Amygdala (tissue), 56 donors: ENCODE data around the gene PTPRN2.
"Not testable (repeated sequence)": the region's sequence is repeated elsewhere in the genome, so short reads cannot be mapped to it uniquely, and the experiment has no call there.

ENCODE experiments used
- DNase-seq, 56 donors: peaks; one replicate each; lab custom pipeline; 2025; lab: John Stamatoyannopoulos, UW

Gene PTPRN2

GRCh38 chr7:157505646-157506045, 1082.0 kb downstream of the PTPRN2 start:
- no peak for DNase-seq

GRCh38 chr7:157503229-157503628, 1084.4 kb downstream of the PTPRN2 start:
- no peak for DNase-seq

GRCh38 chr7:157502701-157503111, 1084.9 kb downstream of the PTPRN2 start:
- no peak for DNase-seq

DNA sequence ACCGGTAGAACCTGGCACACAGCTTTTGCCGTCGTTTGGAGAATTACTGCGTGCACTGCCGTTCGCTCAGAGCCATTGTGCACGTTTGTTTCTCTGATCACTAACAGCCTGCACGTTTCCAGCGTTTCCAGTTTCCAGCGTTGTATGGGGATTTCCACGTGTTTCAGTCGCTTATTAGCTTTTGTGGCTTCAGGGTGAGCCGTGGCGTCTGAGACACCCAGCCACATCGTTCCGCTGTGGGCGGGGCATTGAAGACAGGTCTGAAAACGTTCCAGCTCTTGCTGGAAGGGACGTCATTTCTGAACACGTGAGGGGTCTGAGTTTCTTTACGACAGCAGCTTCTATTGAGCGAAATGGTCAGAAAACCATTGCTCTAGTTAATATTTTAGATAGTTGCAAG, 1086.0 kb downstream of the PTPRN2 start:
- DNase-seq, result no peak

DNA sequence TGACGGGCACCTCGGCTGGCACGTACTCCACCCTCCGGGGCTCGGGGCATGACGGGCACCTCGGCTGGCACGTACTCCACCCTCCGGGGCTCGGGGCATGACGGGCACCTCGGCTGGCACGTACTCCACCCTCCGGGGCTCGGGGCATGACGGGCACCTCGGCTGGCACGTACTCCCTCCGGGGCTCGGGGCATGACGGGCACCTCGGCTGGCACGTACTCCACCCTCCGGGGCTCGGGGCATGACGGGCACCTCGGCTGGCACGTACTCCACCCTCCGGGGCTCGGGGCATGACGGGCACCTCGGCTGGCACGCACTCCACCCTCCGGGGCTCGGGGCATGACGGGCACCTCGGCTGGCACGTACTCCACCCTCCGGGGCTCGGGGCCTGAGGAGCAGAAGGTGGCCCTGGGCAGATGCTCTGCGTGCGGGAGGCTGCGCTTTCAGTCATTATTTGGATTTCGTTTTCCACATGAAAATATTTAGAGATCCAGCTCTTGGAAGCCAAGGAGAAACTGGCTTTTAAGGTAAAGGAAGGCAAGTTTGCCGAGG, 1086.6 kb downstream of the PTPRN2 start:
- not testable (repeated sequence) for DNase-seq

GRCh38 chr7:157500171-157500960, 1087.3 kb downstream of the PTPRN2 start:
- no peak for DNase-seq

GRCh38 chr7:157499835-157500153, 1087.8 kb downstream of the PTPRN2 start:
- DNase-seq, result no peak

GRCh38 chr7:157499121-157499834, 1088.3 kb downstream of the PTPRN2 start:
- no peak for DNase-seq

- DNase-seq, result no peak
Observed at GRCh38 chr7:157498657-157499056, 1089.0 kb downstream of the PTPRN2 start.

GRCh38 chr7:157497744-157498651, 1089.6 kb downstream of the PTPRN2 start:
- no peak for DNase-seq

DNA sequence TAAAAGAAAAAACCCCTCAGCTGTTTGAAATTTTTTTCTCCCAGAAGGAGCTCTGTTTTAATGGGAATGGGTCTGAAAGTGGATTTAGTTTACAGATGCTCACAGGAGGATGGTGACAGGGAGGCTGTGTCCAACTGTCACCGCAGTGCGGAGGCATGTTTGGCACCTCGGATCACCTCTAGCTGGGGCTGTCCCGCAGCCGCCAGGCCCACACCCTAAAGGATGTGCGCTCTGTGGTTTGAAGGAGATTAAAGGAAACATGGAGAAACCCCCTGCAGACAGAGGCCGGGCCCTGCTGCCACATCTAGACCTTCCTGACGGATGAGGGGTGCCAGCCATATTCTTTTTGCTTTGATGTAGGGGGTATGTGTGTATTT, 1090.3 kb downstream of the PTPRN2 start:
- DNase-seq, result no peak

DNA sequence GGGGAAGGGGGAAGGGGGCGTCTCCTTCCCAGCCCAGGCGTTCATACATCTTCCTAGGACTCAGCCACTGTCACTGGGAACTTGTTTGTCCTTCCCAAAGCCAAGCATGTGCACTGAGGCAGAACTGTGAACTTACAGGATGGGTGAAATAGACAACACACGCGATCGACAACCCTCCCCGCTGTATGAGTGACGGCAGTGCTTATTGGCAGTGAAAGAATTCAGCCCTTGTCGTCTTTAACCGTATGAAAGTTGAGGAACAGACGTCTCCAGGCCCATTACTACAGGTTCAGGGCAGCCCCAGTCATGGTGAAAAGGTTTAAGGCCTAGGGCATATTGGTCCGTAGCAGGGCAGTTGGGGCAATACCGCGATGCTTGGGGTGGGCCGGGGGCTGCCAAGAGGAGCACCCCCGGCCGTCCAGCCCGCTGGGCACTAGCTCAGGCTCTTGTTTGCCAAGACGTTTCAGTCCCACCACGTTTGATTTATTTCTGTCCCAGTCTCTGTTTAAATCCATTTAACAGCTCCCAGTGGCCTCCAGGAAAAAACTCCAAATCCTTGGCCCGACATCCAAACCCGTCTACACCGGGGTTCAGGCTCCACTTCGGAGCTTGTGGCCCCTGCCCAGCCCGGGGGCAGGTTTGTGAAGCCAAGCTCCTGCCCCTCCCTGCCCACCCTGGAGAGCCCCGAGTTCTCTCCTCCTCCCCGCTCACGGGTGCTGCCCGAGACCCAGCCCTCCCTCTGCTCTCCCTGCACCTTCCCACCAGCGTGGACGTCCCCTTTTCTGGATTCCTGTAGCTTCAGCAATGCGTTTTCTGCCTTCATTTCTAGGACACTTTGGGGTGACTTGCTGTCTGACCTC, 1091.0 kb downstream of the PTPRN2 start:
- DNase-seq, result no peak

- no peak for DNase-seq
Observed at GRCh38 chr7:157495594-157495993, 1092.0 kb downstream of the PTPRN2 start.

GRCh38 chr7:157495177-157495553, 1092.5 kb downstream of the PTPRN2 start:
- no peak for DNase-seq

GRCh38 chr7:157494506-157495176, 1093.0 kb downstream of the PTPRN2 start:
- no peak for DNase-seq

DNA sequence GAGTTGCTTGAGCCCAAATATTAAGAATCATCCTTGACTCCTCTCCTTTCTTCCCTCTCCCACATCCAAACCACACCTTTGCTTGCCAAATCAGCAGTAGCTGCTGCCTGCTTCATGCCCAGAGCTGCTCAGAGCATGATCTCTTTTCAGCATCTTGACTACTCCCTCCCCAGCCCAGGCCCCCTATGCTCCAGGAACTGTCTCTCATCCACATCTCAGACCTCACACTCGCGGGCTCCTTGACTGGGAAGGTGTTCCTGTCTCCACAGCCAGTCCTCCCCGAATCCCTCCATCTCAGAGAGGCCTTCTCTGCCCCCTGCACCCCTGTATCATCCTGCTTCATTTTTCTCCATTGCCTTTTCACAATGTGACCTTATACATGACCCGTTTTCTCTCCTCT, 1093.8 kb downstream of the PTPRN2 start:
- DNase-seq, result no peak

DNA sequence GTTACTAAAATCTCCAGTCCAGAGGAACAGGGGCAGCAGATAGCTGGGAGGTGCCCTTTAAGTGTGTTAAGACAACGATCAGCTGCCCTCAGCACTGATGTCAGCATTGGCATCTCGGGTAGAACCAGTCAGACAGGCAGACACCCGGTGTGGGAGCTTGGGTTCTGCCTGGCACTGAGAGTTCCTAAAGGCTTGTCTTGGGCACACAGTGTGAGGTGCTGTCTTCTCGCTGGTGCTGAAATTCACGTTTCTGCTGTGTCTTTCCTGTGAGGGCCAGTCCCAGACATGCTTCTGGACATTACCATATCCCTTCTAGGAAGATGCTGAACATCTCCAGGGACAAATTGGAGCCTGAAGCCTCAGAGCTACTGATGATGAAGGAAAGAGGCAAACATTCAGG, 1094.6 kb downstream of the PTPRN2 start:
- no peak for DNase-seq

DNA sequence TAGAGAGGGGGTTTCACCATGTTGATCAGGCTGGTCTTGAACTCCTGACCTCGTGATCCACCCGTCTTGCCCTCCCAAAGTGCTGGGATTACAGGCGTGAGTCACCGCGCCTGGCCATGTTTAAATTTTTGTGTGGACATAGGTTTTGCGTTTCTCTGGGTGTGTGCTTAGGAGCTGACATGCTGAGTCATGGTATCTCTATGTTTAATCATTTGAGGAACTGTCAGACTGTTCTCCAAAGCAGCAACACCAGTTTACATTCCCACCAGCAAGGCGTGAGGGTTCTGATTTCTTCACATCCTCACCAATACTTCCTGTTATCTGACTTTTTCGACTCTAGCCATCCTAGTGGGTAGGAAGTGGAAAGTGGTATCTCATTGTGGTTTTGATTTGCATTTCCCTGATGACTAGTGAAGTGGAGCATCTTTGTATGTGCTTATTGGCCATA, 1097.1 kb downstream of the PTPRN2 start:
- DNase-seq, result no peak

- DNase-seq, result not testable (repeated sequence)
Observed at GRCh38 chr7:157489870-157490269, 1097.8 kb downstream of the PTPRN2 start.
